Amniotic epithelial cell (primary cell): Measurements from ENCODE around the gene PRKN.

Source experiments
- DNase-seq: peaks from one replicate; pipeline ENCODE4 v3.0.0-alpha.2; 2010; ENCODE audit warnings: low read depth

PRKN gene

DNA sequence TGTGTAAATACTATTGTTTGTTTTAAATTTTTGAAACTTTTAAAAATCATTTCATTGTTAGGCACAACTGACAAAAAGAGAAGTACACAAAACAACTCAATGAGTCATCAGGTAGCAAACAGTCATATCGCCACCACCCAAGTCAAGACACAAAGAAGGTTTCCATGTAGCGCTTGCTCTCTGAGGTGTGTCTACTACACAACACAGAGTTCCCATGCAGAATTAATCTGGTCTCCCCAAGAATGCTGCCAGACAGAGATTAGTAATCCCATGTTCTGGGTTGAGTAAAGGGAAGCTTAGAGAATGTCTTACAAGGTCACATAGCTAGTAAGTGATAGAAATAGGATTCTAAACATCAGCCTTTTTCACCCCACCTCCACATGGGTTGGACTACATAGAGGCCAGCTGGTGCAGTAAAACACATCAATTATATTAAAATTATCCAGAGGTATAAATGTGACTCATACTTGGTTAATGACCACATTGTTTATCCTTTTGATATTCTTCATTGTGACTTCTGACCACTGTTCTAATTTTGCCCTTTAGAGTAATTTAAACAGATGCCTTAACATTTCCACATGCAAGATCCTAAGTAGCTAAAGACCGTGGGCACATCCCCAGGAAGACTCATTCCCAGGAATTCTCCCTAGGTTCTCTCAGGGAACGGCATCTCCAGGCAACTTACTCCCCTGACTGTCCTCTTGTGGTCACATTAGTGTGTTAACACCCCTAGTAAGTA lies 413.5 kb downstream of the PRKN start:
- DNase-seq, result no peak

DNA sequence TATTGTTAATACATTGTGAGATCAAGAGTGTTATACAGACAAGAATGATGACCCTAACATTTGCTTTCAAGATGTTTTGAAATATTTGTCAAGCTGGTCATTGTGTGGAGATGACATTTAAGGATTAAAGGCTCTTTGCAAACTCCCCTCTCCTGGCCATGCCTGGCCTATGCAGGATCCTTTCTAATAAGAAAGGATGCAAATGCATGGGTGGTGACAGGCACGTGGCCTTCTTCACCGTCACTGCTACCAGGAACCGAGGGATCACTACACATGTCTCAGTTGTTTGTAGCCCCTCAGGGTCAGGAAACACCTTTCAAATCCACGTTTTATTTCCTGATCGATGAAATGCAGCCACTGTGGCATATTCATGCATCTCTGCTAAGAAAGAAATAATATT lies 419.7 kb downstream of the PRKN start:
- no peak for DNase-seq

DNA sequence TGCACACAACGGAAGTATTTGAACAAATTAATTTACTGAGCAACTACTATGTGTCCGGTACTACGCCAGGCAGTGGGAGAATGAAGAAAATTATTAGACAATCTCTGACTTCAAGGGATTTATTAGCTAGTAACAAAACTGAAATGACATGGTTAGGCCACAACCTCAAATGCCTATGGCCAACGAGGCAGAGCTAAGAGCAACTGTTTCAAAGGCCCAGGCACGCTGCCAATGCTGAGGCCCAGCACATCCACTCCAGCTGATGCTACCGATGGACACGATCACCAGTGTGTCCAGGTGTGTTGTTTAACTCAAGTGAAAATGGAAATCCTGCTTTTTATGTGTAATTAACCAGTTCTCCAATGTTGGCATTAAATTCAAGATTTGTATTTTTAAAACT lies 420.9 kb downstream of the PRKN start:
- no peak for DNase-seq

DNA sequence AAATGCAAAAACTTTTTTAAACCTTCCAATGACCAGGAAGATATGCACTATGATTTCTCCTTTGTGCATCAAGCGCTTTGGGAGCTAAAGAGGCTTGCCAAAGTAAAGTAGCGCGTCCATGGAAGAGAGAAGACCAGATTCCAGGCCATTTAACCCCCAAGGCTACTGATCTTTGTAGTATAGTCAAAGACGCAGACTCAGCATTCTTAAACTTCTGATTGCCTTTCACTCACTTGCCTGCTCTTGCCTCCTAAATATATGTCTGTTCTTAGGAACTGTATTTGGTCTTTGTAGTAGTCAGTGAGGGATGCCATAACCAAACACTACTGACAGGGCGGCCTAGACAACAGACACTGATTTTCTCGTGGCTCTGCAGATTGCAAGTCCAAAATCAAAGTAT lies 426.4 kb downstream of the PRKN start:
- DNase-seq, result no peak

DNA sequence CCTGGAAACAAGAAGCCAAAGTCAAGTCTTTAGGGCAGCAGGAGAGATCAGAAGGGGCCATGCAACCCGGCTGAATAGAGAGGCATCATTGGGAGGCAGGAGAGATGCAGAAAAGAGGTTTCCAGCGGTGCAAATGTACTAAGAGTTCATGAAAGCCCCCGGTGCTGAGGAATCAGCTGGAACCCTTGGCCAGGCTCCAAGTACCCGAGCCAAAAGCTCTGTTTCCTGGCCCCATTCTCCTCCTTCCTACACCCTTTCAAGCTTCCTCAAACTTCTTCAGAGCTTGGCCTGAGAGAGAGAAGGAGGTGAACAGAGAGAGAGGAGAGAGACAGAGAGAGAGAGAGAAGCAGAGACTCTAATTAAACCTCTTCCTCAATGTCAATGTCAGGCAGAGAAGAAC lies 433.5 kb downstream of the PRKN start:
- DNase-seq, result no peak

DNA sequence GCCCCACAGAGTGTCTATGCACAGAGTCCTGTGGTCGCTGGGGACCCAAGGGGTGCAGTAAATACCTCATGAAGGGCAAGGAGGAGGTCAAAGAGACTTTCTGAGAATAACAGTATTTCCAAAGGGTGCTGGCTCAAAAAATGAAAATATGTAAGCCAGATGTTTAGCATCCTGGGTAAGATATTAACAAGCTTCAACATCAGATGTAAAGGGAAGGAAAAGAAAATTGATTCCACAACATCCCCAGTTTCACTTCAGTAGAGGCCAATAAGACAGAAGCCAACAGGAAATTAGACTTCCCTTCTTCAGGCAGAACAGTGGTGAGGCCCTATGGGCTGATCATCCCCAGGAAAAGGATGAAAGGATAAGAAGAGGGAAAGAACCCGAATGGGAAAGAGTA lies 434.7 kb downstream of the PRKN start:
- no peak for DNase-seq

DNA sequence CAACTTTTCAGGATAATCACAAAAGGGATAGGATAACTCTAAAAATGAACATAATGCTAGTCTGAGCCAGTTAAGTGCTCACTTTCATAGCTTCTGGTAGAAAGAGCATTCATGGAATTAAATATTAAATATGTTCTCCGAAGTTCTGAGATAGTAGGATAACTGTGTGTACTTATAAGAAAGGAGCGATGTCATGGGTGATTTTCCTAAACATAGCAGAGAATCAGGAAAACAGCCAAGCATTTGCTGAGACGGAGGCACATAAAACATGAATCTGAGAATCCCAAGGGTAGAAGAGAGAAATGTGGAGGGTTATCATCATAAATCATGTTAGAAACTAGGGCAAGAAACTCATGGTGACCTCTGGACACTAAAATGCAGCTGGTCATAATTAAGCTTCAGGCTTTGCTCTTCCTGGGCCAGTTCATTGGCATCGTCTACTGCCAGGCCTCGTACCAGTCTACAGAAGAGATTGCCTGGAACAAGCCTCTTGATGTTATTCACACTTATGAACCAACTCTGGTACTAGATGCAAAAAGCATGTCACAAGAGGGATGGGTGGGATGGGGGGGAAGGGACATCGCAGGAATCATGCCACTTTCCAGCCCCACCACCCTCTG lies 436.6 kb downstream of the PRKN start:
- no peak for DNase-seq

DNA sequence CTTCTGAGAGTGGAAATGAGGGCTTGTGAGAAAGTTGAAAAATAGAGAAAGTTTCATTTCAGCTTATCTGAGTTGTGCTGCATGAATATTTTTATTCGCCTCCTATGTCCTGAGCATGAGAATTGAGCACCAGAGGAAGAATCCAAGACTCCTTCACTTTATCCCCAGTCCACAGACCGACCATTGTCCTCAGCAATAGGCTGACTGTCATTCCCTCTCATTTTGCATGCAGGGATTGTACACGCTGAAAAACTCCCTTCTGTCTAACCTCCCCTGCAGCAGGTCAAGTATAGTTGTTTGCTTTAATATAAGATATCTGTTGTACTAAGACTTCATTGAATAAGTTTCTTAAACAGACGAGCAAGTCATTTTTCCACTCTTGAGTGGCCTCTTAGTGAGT lies 437.6 kb downstream of the PRKN start:
- DNase-seq, result no peak

DNA sequence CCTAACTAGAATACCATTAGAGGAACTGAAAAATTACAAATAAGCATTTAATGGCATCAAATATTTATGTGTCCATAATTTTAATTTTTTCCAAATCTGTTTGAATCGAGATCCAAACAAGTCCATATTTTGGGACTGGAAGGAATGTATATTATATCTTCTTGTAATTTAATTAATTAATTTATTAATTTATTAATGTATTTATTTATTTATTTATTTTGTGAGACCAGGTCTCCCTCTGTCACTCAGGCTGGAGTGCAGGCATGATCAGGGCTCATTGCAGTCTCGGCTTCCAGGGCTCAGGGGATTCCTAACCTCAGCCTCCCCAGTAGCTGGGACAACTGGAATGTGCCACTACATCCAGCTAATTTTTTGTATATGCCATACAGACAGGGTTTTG lies 453.6 kb downstream of the PRKN start:
- no peak for DNase-seq

DNA sequence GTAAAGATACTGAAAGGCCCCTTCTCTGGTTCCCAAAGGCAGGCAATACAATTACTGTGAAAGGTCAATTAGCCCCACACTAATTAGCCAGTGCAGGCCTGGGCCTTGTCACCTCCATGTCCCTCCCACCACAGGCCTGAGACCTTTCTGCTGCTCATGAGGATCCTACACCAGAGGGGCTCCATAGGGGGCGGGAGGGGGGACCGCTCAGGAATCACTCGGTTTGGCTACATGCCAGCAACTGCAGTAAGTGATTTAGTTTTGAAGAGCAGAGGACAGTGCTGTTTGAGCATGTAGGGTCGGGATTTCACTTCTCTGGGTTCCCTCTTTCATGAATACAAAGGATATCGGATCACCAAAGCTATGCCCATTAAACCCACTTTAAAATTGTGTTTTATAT lies 455.6 kb downstream of the PRKN start:
- DNase-seq, result no peak

DNA sequence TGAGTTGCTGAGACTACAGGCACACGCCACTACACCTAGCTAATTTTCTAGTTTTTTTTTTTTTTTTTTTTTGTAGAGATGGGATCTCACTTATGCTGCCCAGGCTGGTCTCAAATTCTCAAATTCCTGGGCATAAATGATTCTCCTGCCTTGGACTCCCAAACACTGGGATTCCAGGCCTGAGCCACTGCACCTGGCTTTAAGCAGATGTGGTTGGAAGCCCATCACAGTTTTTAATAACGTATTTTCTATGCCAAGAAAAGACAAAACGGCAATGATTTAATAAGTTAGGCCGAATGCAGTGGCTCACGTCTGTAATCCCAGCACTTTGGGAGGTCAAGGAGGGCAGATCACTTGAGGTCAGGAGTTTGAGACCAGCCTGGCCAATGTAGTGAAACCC lies 456.6 kb downstream of the PRKN start:
- no peak for DNase-seq

DNA sequence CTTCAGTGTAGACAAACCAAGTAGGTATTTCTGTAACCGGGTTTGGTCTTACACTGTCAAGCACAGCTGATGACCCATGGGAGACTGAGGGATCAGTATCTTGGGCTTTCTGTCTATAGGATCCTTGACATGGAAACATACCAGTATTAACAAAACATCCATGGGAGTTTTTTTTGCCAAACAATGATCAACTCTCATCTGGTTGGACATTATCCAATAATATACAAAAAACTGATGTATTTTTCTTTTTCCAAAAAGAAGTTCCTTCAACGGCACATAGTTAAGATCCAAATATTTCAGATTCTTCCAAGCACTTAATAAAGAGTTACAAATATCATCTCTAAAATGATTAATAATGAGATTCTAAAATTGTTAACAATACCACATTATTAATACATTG lies 459.9 kb downstream of the PRKN start:
- no peak for DNase-seq

DNA sequence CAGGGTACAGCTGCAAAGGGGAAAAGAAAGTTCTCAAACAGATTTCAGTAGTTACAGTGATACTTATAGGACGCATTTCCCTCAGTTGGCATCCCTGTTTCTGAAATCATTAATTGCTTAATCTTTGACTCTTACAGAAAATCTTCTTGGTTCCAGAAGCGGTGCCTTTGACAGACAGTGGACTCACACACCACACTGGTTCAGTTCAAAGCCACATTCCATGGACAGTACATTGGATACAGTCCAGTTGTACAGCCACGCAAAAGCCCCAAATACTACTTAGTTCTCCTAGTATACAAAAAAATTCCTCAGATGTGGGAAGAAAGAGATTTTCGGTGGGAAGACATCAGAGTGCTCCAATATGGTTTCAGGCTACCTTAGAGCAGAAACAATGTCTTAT lies 460.4 kb downstream of the PRKN start:
- DNase-seq, result no peak

DNA sequence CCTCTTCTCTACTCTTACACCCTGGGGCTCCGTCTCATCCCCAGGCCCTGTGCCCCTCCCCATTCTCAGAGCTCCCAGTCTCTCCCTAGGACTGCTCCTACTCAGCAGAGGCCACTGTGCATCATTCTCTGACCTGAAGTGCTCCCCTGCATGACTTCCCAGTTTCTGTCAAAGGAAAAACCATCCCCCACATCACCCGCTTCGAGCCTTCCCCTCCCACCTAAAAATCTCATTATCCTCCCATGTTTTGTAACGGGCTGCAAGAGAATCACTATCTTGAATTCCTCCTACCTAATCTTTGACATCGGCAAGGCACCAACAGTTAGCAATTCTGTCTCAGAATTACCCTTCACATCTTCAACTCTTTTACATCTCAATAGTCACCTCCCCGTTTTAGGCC lies 463.0 kb downstream of the PRKN start:
- no peak for DNase-seq

DNA sequence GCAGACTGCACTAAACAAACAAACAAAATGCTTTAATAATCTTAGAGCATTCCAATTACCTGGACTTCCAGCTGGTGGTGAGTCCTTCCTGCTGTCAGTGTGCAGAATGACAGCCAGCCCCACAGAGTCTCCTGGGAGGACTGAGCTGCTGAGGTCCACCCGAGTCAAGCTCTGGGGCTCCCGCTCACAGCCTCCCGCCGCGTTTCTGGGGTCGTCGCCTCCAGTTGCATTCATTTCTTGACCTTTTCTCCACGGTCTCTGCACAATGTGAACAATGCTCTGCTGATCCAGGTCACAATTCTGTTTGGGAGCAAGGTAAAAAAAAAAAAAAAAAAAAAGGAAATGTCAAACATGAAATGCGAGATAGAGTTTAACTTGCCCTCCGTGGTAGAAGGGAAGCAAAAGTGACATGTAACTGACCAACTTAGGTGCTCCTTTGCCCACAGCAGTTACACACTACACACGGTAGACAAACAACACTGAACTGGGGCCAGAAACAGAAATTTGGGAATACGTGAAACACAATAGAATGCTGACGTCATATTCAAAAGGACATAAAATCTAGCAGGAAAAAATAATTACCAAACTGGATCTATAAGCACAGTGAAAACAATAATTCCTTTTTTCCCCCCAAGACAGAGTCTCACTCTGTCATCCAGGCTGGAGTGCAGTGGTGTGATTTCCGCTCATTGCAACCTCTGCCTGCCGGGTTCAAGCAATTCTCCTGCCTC lies 464.9 kb downstream of the PRKN start:
- no peak for DNase-seq

DNA sequence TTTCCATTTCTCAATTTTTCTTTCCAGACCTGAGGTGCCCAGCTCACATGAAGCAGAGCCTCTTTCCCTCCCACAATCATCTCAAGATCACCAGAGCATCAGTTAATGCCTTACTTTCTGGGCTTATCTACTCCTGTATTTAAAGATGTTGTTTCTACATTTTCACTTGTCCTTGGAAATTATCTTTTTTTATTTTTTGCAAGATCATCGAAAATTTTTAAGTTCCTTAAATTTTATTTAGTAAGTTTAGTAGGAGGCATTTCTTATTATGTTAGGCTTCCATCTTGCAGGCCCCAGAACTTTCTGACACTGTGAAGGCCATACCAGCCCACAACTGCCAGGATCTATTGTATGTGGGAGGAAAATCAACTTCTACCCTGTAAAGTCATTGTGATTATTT lies 466.0 kb downstream of the PRKN start:
- no peak for DNase-seq

DNA sequence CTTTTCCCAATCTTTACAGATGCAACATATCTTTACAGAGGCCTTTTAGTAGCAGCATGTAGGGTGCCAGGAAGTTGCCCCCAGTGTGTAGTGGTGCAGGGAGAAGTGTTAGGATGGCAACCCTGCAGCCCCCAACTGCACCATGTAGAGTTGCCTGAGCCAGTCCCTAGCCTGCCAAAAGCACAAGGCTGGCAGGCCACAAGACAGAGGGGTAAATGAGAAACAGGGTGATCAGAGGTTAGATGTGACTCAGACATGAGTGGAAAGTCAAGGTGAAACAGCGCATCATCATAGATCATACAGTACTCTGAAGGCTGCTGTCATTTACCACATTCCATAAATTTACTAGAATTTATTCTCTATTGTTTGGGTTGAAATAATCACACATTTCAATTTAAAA lies 467.5 kb downstream of the PRKN start:
- DNase-seq, result no peak

DNA sequence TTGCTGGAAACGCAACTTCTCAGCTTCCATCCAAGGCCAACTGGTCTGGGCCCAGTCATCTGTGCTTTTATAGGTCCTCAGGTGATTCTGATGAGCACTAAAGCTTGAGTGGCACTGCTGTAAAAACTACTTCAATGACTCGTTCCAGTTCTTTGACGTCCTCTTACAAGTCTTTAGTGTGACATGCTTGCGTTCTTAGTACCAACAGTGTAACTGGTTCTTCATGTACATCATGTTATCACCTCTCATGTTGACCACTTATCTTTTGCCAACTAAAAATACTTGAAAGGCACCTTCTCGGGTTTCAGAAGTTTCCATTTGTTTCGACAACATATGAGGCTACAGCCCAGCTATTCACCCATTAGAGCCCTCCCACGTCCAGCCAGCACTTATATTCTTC lies 468.9 kb downstream of the PRKN start:
- DNase-seq, result no peak

DNA sequence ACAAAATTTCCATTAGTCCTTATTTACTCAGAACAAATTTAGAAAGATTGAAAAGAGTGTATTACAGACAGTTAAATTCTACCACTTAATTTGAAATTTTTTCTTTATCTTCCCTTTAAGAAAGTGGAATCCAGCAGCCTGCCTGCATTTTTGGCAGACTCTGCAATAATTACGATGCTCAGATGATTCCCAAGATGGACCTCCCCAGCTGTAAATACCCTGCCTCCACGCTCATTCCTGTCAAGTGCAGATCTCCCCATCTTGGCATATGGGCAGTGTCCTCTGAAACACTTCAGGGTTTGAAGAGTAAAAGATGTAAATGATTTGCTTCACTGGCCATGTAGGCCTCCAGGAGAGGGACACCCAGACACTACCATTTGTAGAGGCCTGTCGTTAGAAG lies 471.2 kb downstream of the PRKN start:
- DNase-seq, result no peak

DNA sequence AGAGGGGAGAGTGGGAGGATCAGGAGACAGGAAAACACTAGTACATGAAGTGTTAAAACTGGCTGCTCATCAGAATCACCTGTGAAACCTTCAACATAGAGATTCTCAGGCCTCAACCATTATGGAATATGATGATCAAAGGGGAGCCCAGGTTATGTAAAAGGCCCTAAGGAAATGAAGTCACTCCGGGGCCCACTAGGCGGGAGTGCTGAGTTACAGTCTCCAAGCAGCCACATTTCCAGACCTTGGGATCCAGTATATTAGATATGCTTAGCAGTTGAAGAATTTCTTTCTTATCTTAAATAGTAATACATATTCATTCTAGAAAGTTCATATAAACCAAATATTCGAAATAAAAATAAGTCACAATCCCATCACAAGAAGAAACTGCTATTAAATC lies 476.3 kb downstream of the PRKN start:
- DNase-seq, result no peak

DNA sequence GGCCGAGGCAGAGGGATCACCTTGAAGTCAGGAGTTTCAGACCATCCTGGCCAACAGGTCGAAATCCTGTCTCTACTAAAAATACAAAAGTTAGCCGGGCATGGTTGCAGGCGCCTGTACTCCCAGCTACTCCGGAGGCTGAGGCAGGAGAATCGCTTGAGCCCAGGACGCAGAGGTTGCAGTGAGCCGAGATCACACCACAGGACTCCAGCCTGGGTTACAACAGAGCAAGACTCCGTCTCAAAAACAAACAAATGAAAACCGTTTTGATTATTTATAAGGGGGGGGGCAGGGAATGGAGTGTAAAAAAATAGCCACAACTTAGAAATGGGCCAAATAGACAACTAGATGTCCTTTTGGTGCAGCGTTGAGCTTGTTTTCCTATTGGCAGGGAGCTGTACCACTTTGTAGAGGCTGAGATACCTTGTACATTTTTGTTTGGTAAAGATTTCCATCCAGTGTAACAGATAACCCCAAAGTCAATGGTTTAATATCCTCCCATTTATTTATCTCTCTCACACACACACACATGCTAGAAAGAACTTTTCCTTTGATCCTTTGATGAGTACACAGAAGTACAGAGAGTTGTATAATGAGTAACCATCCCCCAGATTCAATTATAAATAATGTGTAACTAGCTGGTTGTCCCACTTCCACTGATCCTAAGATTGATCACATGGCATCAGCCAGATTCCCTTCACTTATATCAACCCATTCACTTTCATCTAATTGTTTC lies 477.5 kb downstream of the PRKN start:
- no peak for DNase-seq

DNA sequence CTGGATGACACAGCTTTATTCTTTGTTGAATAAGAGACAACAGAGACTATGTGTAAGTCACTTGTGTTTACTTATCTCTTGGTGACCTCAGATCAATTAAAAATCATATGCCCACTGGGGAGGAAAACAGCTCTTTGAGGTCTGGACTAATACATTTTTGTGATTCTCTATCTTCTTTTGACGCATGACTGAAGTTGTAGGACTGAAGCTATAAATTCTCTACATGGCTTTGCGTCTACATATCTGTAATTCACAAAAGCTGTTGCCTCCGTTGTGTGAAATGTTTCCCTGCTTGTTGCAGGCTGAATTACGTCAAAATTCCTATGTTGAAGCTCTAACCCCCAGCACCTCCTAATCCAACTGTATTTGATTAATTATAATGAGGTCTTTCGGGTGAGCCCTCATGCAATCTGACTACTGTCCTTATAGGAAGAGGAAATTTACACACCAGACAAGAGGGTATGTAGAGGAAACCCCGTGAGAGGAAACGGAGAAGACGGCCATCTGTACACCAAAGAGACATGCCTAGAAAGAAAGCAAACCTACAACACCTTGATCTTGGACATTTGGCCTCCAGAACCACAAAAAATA lies 481.6 kb downstream of the PRKN start:
- DNase-seq, result no peak

DNA sequence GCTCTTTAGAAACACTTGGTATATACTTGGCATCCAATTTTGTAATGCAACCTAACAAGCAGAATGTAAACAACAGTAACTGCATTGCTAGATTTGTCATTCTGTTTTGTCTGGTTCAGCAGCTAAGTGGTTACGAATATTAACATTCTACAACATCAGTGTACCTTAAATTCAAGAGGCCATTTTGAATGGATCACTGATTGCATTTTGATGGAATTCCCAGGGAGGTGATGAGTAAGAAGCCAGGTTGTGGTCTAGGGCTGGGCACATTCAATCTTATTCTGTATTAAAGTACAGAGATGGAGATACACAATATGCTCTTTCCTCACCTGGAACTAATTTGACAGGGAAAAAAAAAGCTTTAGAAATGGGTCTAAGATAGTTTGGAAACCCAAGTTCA lies 483.5 kb downstream of the PRKN start:
- no peak for DNase-seq
